Cerebellar nuclear complex (tissue), 1 donor: ENCODE results near the gene RNF114.
"Not testable (repeated sequence)": the region's sequence is repeated elsewhere in the genome, so short reads cannot be mapped to it uniquely, and the experiment has no call there.

Experiments
- DNase-seq, 2 experiments: peaks; one replicate each; lab custom pipeline; 2025; lab: John Stamatoyannopoulos, UW

RNF114 gene

GRCh38 chr20:49965781-49966305, 29.6 kb downstream of the RNF114 start:
- no peak for DNase-seq

- no peak for DNase-seq
Measured at GRCh38 chr20:49966861-49967260, 30.7 kb downstream of the RNF114 start.

- DNase-seq: no peak
Measured at GRCh38 chr20:49969234-49969633, 33.0 kb downstream of the RNF114 start.

- no peak for DNase-seq
Measured at GRCh38 chr20:49969946-49970345, 33.7 kb downstream of the RNF114 start.

- DNase-seq: no peak
Measured at GRCh38 chr20:49970498-49970897, 34.3 kb downstream of the RNF114 start.

GRCh38 chr20:49973981-49974380, 37.8 kb downstream of the RNF114 start:
- DNase-seq: no peak

GRCh38 chr20:49976542-49976941, 40.3 kb downstream of the RNF114 start:
- DNase-seq: no peak

- not testable (repeated sequence) for DNase-seq
Measured at GRCh38 chr20:49977740-49978139, 41.5 kb downstream of the RNF114 start.

- DNase-seq: no peak
Measured at GRCh38 chr20:49978685-49979029, 42.5 kb downstream of the RNF114 start.

- no peak for DNase-seq
Measured at GRCh38 chr20:49979030-49979832, 43.0 kb downstream of the RNF114 start.

GRCh38 chr20:49980140-49981008, 44.2 kb downstream of the RNF114 start:
- no peak for DNase-seq

- no peak for DNase-seq
Measured at GRCh38 chr20:49981218-49982071, 45.2 kb downstream of the RNF114 start.

GRCh38 chr20:49982072-49982345, 45.8 kb downstream of the RNF114 start:
- DNase-seq: no peak

- peak in 1 of 2 experiments; percentile 5 for DNase-seq
Measured at GRCh38 chr20:49982346-49983122, 46.3 kb downstream of the RNF114 start, which contains the start of gene SNAI1. TSS of gene SNAI1 (plus strand) at chr20:49982980. CDS start at chr20:49983060, 80 bp downstream.

GRCh38 chr20:49983123-49983847, 47.1 kb downstream of the RNF114 start:
- no peak for DNase-seq

GRCh38 chr20:49983848-49984408, 47.7 kb downstream of the RNF114 start:
- DNase-seq: no peak

- no peak for DNase-seq
Measured at GRCh38 chr20:49984426-49985153, 48.4 kb downstream of the RNF114 start.

- DNase-seq: no peak
Measured at GRCh38 chr20:49985157-49985556, 49.0 kb downstream of the RNF114 start.

- no peak for DNase-seq
Measured at GRCh38 chr20:49985617-49986016, 49.4 kb downstream of the RNF114 start.

GRCh38 chr20:49986049-49986448, 49.9 kb downstream of the RNF114 start:
- DNase-seq: no peak
